IMR-90 (cell line): ENCODE results near the gene METTL23. TPM values are rescaled to one million over a fixed set of nuclear protein-coding genes. Genes with fewer than 3 reads are reported as not detected.

ENCODE experiments used
- ATAC-seq: fragments of 200-7000 bp; cut with Tn5 transposase; 2 replicates; pipeline ENCODE4 v1.9.1; 2020; ENCODE audit warnings: low read depth, mild to moderate bottlenecking, moderate library complexity
- BruUV-seq: library from RNA; stranded (reverse); fragments of 400-500 nt; replicated peaks from 2 replicates; lab custom pipeline; 2021; lab: Mats Ljungman, UMichigan
- CTCF ChIA-PET: fragments of 300-600 bp; formaldehyde crosslinking; extraction: SDS; loops from one replicate; lab custom pipeline; 2021; ENCODE audit warnings: antibody characterized with exemption; lab: Yijun Ruan, JAX
- POLR2A ChIA-PET: fragments of 300-600 bp; sonication (Branson Sonifier 250); formaldehyde crosslinking; loops from one replicate; lab custom pipeline; 2022; ENCODE audit warnings: antibody characterized with exemption; ENCODE audit not compliant: unreplicated experiment; lab: Charles Lee
- DNase-seq: peaks from one replicate; pipeline ENCODE4 v3.0.0; 2013
- H2AFZ ChIP-seq: replicated peaks from 2 replicates; pipeline ENCODE3; 2013; ENCODE audit warnings: low read length, mild to moderate bottlenecking; ENCODE audit not compliant: poor library complexity
- H2AK5ac ChIP-seq: 2 replicates; pipeline ENCODE4 v1.6.1; 2013; ENCODE audit warnings: low read depth, low read length, inconsistent platforms
- H2AK9ac ChIP-seq: replicated peaks from 2 replicates; pipeline ENCODE3; 2013; ENCODE audit warnings: mild to moderate bottlenecking, low read depth, low read length, moderate library complexity; ENCODE audit not compliant: poor library complexity
- H2BK120ac ChIP-seq: 2 replicates; pipeline ENCODE4 v1.6.1; 2013; ENCODE audit warnings: low read depth, low read length, inconsistent platforms
- H2BK15ac ChIP-seq: 3 replicates; pipeline ENCODE4 v1.6.1; 2013; ENCODE audit warnings: low read depth, low read length, inconsistent platforms
- H2BK20ac ChIP-seq: 2 replicates; pipeline ENCODE4 v1.6.1; 2013; ENCODE audit warnings: low read depth, mild to moderate bottlenecking, inconsistent platforms, low read length, moderate library complexity
- H2BK5ac ChIP-seq: 2 replicates; pipeline ENCODE4 v1.6.1; 2013; ENCODE audit warnings: mild to moderate bottlenecking, low read depth, low read length, inconsistent platforms; ENCODE audit not compliant: poor library complexity, severe bottlenecking
- H3K14ac ChIP-seq: replicated peaks from 2 replicates; pipeline ENCODE4 v1.6.1; 2013; ENCODE audit warnings: low read depth, low read length, inconsistent platforms
- H3K18ac ChIP-seq: 2 replicates; pipeline ENCODE4 v1.6.1; 2013; ENCODE audit warnings: low read depth, low read length, control low read depth
- H3K23ac ChIP-seq: 2 replicates; pipeline ENCODE4 v1.6.1; 2013; ENCODE audit warnings: low read depth, low read length, inconsistent platforms
- H3K27ac ChIP-seq: 2 replicates; pipeline ENCODE4 v1.5.1; 2013; ENCODE audit warnings: mild to moderate bottlenecking, control low read depth, low read length; ENCODE audit not compliant: insufficient read depth
- H3K27me3 ChIP-seq: 2 replicates; pipeline ENCODE4 v1.6.1; 2013; ENCODE audit warnings: low read length; ENCODE audit not compliant: control insufficient read depth, insufficient read depth
- H3K36me3 ChIP-seq: 2 replicates; pipeline ENCODE4 v1.6.1; 2013; ENCODE audit warnings: low read length, mixed read lengths; ENCODE audit not compliant: control insufficient read depth, insufficient read depth
- H3K4ac ChIP-seq: 2 replicates; pipeline ENCODE4 v1.6.1; 2013; ENCODE audit warnings: low read depth, low read length, inconsistent platforms
- H3K4me1 ChIP-seq: 2 replicates; pipeline ENCODE4 v1.6.1; 2013; ENCODE audit warnings: low read length, mixed read lengths; ENCODE audit not compliant: control insufficient read depth, insufficient read depth
- H3K4me2 ChIP-seq: 2 replicates; pipeline ENCODE4 v1.6.1; 2013; ENCODE audit warnings: low read depth, mild to moderate bottlenecking, control low read depth, low read length, moderate library complexity
- H3K4me3 ChIP-seq: 2 replicates; pipeline ENCODE4 v1.5.1; 2013; ENCODE audit warnings: low read depth, mild to moderate bottlenecking, control low read depth, low read length, moderate library complexity; ENCODE audit not compliant: insufficient read depth
- H3K56ac ChIP-seq: 2 replicates; pipeline ENCODE4 v1.6.1; 2013; ENCODE audit warnings: low read length, inconsistent platforms; ENCODE audit not compliant: insufficient read depth; ENCODE audit errors: extremely low read depth
- H3K79me1 ChIP-seq, 2 experiments: 2 replicates each; pipeline ENCODE4 v1.6.1; 2013; ENCODE audit warnings: low read length in 2 of 2, inconsistent platforms in 1 of 2, low read depth in 1 of 2
- H3K9ac ChIP-seq: 2 replicates; pipeline ENCODE4 v1.6.1; 2013; ENCODE audit warnings: low read depth, low read length, control low read depth
- H3K9me1 ChIP-seq: 2 replicates; pipeline ENCODE4 v1.6.1; 2013; ENCODE audit warnings: low read length, inconsistent platforms; ENCODE audit not compliant: insufficient read depth
- H3K9me3 ChIP-seq: 2 replicates; pipeline ENCODE4 v1.6.1; 2013; ENCODE audit warnings: low read length; ENCODE audit not compliant: control insufficient read depth, insufficient read depth
- H4K20me1 ChIP-seq: 2 replicates; pipeline ENCODE4 v1.6.1; 2013; ENCODE audit warnings: low read length, inconsistent platforms; ENCODE audit not compliant: insufficient read depth
- H4K5ac ChIP-seq: 2 replicates; pipeline ENCODE4 v1.6.1; 2013; ENCODE audit warnings: mild to moderate bottlenecking, low read depth, low read length, control low read depth
- H4K8ac ChIP-seq, 2 experiments: 2 replicates each; pipeline ENCODE4 v1.6.1; 2013; ENCODE audit warnings: low read depth in 2 of 2, low read length in 2 of 2, control low read depth in 1 of 2, inconsistent platforms in 1 of 2
- H4K91ac ChIP-seq: 2 replicates; pipeline ENCODE4 v1.6.1; 2013; ENCODE audit warnings: low read depth, low read length, inconsistent platforms; ENCODE audit not compliant: insufficient read depth
- BHLHE40 ChIP-seq: fragments of 150-350 bp; IDR thresholded peaks from 2 replicates; pipeline ENCODE4 v1.6.1; 2016; ENCODE audit warnings: mild to moderate bottlenecking, low read depth, low read length
- CEBPB ChIP-seq: IDR thresholded peaks from 2 replicates; pipeline ENCODE4 v1.6.1; 2012; ENCODE audit warnings: low read depth, low read length, improper control_type of control experiment
- CHD1 ChIP-seq: IDR thresholded peaks from 2 replicates; pipeline ENCODE4 v1.6.1; 2012; ENCODE audit warnings: low read depth, low read length, improper control_type of control experiment
- FOS ChIP-seq: fragments of 150-350 bp; IDR thresholded peaks from 2 replicates; pipeline ENCODE4 v1.6.1; 2016; ENCODE audit warnings: low read depth, low read length
- MAFK ChIP-seq: IDR thresholded peaks from 2 replicates; pipeline ENCODE4 v1.6.1; 2012; ENCODE audit warnings: low read depth, low read length, improper control_type of control experiment
- MAZ ChIP-seq: IDR thresholded peaks from 2 replicates; pipeline ENCODE4 v1.6.1; 2012; ENCODE audit warnings: low read depth, mild to moderate bottlenecking, low read length, improper control_type of control experiment, moderate library complexity, borderline replicate concordance
- MXI1 ChIP-seq: IDR thresholded peaks from 2 replicates; pipeline ENCODE4 v1.6.1; 2012; ENCODE audit warnings: low read depth, mild to moderate bottlenecking, low read length, moderate library complexity, borderline replicate concordance
- NFE2L2 ChIP-seq: fragments of 150-350 bp; IDR thresholded peaks from 2 replicates; pipeline ENCODE4 v1.6.1; 2016; ENCODE audit warnings: low read depth, mild to moderate bottlenecking, low read length
- POLR2A ChIP-seq: IDR thresholded peaks from 2 replicates; pipeline ENCODE4 v1.6.1; 2012; ENCODE audit warnings: mild to moderate bottlenecking, low read depth, low read length
- RAD21 ChIP-seq: IDR thresholded peaks from 2 replicates; pipeline ENCODE4 v1.6.1; 2012; ENCODE audit warnings: low read length, improper control_type of control experiment
- RCOR1 ChIP-seq: IDR thresholded peaks from 2 replicates; pipeline ENCODE4 v1.6.1; 2012; ENCODE audit warnings: mild to moderate bottlenecking, low read length, improper control_type of control experiment; ENCODE audit not compliant: insufficient replicate concordance
- RFX5 ChIP-seq: IDR thresholded peaks from 2 replicates; pipeline ENCODE4 v1.8.0; 2012; ENCODE audit warnings: low read depth, mild to moderate bottlenecking, low read length, moderate library complexity
- SMC3 ChIP-seq: fragments of 150-350 bp; IDR thresholded peaks from 2 replicates; pipeline ENCODE4 v1.6.1; 2016; ENCODE audit warnings: low read depth, mild to moderate bottlenecking, antibody characterized with exemption, low read length, moderate library complexity
- WGBS, 2 experiments: methylation state at CpG; one replicate each; pipeline versions ENCODE4 v1.1.5 to v1.1.7; 2013; ENCODE audit warnings: missing lambda C conversion rate in 2 of 2; ENCODE audit not compliant: insufficient read length in 1 of 2; ENCODE audit errors: extremely low coverage in 2 of 2; 5-methylcytosine and 5-hydroxymethylcytosine counted together
- dilution Hi-C: fragments of 300-500 bp; cut with HindIII; formaldehyde crosslinking; loops from one replicate; pipeline ENCODE4 v1.14.3; 2018; ENCODE audit warnings: low sequenced_read_pairs; ENCODE audit not compliant: unreplicated experiment
- in situ Hi-C: fragments of 300-500 bp; cut with MboI; formaldehyde crosslinking; loops from 3 replicates; pipeline ENCODE4 v1.14.3; 2019; ENCODE audit warnings: low sequenced_read_pairs, inconsistent platforms, mixed read lengths
- intact Hi-C: fragments of 100-400 bp; cut with micrococcal nuclease; formaldehyde crosslinking; loops from 2 replicates; pipeline ENCODE4 v1.10.0; 2022
- polyA plus RNA-seq, 3 experiments: library from polyadenylated mRNA; depleted of rRNA; stranded (reverse); fragments of >200 nt; gene quantifications; 2 replicates each; pipeline ENCODE4 v1.2.3, GENCODE V29; 2012; ENCODE audit warnings: low replicate concordance in 1 of 3
- total RNA-seq: library from RNA; depleted of rRNA; stranded (reverse); fragments of >200 nt; gene quantifications from 2 replicates; pipeline ENCODE4 v1.2.3, GENCODE V29; 2012
- TF ChIP-seq, protein P1 (sequence below): fragments of 150-350 bp; IDR thresholded peaks from 2 replicates; pipeline ENCODE4 v1.6.1; 2016; ENCODE audit warnings: low read depth, mild to moderate bottlenecking, low read length, moderate library complexity, borderline replicate concordance
- TF ChIP-seq, protein P2 (sequence below): fragments of 150-350 bp; IDR thresholded peaks from 2 replicates; pipeline ENCODE4 v1.6.1; 2017; ENCODE audit warnings: mild to moderate bottlenecking, antibody characterized with exemption, low read length, low read depth
- TF ChIP-seq, protein P3 (sequence below): conservative IDR thresholded peaks from 2 replicates; pipeline ENCODE4 v1.5.1; 2012; ENCODE audit warnings: mild to moderate bottlenecking, low read depth, low read length, improper control_type of control experiment

Gene METTL23
- total and polyA plus RNA-seq, 2 of the 4 experiments (the other 2 are of a cell fraction) = 18.8 to 32.1 TPM

DNA sequence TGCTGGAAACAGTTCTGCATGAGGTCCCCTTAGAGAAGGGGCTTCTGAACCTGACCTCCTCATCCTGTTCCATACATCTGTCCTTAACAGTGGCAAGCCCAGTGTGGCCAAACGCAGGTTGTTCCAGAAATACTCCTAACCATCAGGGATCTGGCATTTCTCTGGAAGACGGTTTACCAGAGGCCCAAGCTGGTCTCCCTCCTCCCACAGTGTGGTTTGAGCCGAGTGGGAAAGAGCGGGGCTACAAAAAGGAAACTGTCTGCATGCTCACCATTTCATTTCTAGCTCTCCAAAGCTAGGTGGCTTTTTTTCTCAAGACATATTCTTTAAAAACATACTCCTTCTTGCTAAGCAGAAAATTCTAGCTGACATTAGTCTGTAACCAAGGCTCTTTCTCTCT is 21.8 kb upstream of the METTL23 start:
- no peak overlapping the region for H3K23ac ChIP-seq
- H2BK5ac ChIP-seq = no peak overlapping the region
- WGBS, 2 experiments = 72% methylated on average over 3 of the region's 4 CpGs; no CpG with 5 or more reads in 1 of the 2 experiments
- no peak overlapping the region for H2BK120ac ChIP-seq
- no peak overlapping the region for H4K91ac ChIP-seq
- H2BK15ac ChIP-seq = no peak overlapping the region
- H4K5ac ChIP-seq = no peak overlapping the region
- H2BK20ac ChIP-seq = no peak overlapping the region
- no peak overlapping the region for H2AFZ ChIP-seq
- H4K8ac ChIP-seq = no peak overlapping the region
- dilution Hi-C loops = no loop called here
- no peak overlapping the region for H3K14ac ChIP-seq
- DNase-seq (no peak), ATAC-seq (no peak)
- peaks cover 4 to 89% of the 10 kb centered on the region in 2 experiments; a peak in 3 of 4 replicates for H3K79me1 ChIP-seq
- H2AK9ac ChIP-seq = no peak overlapping the region
- H3K56ac ChIP-seq = no peak overlapping the region
- CTCF ChIA-PET = no interaction called here
- no peak overlapping the region for H3K4me2 ChIP-seq
- no peaks in the 10 kb centered on the region for H3K9me3 ChIP-seq
- H4K20me1 ChIP-seq = peaks cover 94% of the 10 kb centered on the region
- no TSS peak for BruUV-seq
- intact Hi-C loops = no loop called here
- no peak overlapping the region for H2AK5ac ChIP-seq
- H3K18ac ChIP-seq = no peak overlapping the region
- no peak overlapping the region for H3K4me3 ChIP-seq
- peaks cover 7% of the 10 kb centered on the region for H3K36me3 ChIP-seq
- TF ChIP-seq CEBPB (no peak), RAD21 (no peak), MAZ (no peak), NFE2L2 (no peak), RCOR1 (no peak), BHLHE40 (no peak), RFX5 (no peak), MXI1 (no peak), CHD1 (no peak), SMC3 (no peak), MAFK (no peak), POLR2A (no peak), FOS (no peak)
- TF ChIP-seq, protein P1, sequence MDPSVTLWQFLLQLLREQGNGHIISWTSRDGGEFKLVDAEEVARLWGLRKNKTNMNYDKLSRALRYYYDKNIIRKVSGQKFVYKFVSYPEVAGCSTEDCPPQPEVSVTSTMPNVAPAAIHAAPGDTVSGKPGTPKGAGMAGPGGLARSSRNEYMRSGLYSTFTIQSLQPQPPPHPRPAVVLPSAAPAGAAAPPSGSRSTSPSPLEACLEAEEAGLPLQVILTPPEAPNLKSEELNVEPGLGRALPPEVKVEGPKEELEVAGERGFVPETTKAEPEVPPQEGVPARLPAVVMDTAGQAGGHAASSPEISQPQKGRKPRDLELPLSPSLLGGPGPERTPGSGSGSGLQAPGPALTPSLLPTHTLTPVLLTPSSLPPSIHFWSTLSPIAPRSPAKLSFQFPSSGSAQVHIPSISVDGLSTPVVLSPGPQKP = no peak
- TF ChIP-seq, protein P2, sequence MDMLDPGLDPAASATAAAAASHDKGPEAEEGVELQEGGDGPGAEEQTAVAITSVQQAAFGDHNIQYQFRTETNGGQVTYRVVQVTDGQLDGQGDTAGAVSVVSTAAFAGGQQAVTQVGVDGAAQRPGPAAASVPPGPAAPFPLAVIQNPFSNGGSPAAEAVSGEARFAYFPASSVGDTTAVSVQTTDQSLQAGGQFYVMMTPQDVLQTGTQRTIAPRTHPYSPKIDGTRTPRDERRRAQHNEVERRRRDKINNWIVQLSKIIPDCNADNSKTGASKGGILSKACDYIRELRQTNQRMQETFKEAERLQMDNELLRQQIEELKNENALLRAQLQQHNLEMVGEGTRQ = no peak
- TF ChIP-seq, protein P3, sequence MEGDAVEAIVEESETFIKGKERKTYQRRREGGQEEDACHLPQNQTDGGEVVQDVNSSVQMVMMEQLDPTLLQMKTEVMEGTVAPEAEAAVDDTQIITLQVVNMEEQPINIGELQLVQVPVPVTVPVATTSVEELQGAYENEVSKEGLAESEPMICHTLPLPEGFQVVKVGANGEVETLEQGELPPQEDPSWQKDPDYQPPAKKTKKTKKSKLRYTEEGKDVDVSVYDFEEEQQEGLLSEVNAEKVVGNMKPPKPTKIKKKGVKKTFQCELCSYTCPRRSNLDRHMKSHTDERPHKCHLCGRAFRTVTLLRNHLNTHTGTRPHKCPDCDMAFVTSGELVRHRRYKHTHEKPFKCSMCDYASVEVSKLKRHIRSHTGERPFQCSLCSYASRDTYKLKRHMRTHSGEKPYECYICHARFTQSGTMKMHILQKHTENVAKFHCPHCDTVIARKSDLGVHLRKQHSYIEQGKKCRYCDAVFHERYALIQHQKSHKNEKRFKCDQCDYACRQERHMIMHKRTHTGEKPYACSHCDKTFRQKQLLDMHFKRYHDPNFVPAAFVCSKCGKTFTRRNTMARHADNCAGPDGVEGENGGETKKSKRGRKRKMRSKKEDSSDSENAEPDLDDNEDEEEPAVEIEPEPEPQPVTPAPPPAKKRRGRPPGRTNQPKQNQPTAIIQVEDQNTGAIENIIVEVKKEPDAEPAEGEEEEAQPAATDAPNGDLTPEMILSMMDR = no peak
- H3K9ac ChIP-seq = no peak overlapping the region
- no peak overlapping the region for H3K27ac ChIP-seq
- no peak overlapping the region for H3K4ac ChIP-seq
- H3K27me3 ChIP-seq = no peaks in the 10 kb centered on the region
- in situ Hi-C loops = no loop called here
- H3K9me1 ChIP-seq = peaks cover 41% of the 10 kb centered on the region
- POLR2A ChIA-PET = no interaction called here
- peaks cover 40% of the 10 kb centered on the region for H3K4me1 ChIP-seq
